ENCODE results near the gene UPK3BL2.
"Not testable (repeated sequence)": the region's sequence is repeated elsewhere in the genome, so short reads cannot be mapped to it uniquely, and the experiment has no call there.

The UPK3BL2 gene, protein sequence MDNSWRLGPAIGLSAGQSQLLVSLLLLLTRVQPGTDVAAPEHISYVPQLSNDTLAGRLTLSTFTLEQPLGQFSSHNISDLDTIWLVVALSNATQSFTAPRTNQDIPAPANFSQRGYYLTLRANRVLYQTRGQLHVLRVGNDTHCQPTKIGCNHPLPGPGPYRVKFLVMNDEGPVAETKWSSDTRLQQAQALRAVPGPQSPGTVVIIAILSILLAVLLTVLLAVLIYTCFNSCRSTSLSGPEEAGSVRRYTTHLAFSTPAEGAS

DNA sequence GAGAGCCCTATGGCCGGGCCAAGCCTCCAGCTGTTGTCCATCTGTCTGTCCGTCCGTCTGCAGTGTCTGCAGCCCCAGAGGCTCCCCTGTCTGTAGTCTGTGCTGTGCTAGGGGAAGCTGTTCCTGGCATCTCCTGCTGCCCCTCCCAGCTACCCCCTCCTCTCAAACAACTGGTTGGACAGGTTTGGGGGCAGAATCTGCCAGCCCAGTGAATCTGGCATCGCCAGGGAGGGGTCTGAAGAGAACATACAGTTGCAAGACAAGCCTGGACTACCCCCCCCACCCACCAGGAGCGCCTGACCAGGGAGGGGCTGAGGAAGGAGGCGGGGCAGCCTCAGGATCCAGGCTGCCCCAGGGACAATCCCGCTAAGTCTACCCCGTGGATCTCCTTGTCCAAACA is at the start of gene UPK3BL2:
Gene UPK3BL2 (minus strand): TSS at position 101 of the 400 bp plus-strand sequence. CDS start 60 bp downstream, at position 41.
- not testable (repeated sequence) for DNase-seq

DNA sequence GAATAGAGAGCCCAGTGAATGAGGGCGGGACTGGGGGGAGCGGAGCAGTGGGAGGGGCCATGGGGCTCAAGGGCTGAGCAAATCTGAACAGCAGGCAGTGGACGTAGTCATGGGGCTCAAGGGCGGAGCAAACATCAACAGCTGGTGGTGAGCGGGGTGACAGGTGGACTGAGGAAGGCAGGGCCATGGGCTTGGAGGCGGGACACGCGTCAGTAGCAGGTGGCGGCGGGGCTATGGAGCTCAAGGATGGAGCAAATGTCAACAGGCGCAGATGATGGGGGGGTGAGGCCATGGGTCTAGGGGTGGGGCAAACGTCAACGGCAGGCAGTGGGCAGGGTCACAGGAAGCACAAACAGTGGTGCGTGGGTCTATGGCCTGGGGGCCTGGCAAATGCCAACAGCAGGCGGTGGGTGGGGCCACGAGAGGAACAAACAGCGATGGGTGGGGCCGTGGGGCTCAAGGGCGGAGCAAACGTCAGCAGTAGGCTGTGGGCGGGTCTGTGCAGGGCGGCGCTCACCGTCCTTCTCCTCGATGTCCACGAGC is 49.1 kb upstream of the UPK3BL2 start:
- DNase-seq, result not testable (repeated sequence)

DNA sequence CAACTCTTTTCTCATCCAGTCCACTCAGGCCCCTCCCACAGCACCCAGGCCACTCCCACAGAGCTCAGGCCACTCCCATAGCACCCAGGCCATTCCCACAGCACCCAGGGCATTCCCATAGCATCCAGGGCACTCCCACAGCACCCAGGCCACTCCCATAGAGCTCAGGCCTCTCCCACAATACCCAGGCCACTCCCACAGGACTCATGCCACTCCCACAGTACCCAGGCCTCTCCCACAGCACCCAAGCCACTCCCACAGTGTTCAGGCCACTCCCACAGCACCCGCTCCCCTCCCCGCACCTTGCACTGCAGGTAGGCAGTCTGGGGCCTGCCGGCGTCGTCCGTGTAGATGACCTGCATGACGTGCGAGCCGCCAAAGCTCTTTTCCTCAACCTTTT is 46.4 kb upstream of the UPK3BL2 start:
- not testable (repeated sequence) for DNase-seq

DNA sequence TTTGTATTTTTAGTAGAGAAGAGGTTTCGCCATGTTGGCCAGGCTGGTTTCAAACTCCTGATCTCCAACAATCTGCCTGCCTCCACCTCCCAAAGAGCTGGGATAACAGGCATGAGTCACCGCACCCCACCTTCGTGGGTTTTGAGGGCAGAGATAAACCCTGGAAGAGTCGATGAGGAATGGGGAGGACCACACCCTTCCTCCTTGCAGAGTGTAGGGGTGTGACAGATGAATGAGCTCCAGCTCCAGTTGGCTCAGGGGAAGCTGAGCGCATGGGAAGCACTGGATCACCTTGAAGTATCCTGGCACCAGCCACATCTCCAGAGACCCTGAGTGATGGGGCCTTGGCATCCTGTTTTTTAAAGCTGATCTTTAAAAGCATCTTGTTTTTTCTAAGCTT is 40.0 kb upstream of the UPK3BL2 start:
- DNase-seq, result not testable (repeated sequence)

DNA sequence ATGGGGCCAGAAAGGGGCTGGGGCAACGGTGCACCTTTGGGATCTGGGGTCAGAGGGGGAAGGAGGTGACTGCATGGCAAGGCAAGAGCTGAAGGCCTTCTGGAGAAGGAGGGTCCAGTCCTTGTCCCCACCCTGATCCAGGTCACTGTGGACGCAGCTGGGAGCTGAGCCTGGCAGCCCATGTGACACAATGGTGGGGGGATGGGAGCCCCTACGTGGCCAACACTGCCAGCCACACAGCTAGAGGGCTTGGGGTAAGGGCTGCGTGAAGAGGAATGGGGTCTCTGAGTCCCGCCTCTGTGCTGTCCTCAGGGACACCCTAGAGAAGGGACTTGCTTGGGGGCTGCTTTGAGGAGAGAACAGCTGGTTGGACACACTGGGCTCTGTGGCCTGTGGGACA is 38.2 kb upstream of the UPK3BL2 start:
- DNase-seq, result not testable (repeated sequence)

DNA sequence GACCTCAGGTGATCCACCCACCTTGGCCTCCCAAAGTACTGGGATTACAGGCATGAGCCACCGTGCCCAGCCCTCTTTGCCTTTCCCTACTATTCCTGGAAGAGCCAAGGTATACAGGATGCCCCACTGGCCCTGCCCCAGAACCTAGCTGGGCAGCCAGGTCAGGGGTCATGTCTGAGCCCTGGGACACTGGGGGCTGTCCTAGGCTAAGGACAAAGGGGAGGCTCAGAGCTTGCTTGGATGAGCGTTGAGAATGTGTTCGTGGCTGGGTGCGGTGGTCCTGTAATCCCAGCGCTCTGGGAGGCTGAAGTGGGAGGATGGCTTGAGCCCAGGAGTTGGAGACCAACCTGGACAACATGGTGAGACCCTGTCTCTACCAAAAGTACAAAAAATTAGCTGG is 35.0 kb upstream of the UPK3BL2 start:
- not testable (repeated sequence) for DNase-seq

DNA sequence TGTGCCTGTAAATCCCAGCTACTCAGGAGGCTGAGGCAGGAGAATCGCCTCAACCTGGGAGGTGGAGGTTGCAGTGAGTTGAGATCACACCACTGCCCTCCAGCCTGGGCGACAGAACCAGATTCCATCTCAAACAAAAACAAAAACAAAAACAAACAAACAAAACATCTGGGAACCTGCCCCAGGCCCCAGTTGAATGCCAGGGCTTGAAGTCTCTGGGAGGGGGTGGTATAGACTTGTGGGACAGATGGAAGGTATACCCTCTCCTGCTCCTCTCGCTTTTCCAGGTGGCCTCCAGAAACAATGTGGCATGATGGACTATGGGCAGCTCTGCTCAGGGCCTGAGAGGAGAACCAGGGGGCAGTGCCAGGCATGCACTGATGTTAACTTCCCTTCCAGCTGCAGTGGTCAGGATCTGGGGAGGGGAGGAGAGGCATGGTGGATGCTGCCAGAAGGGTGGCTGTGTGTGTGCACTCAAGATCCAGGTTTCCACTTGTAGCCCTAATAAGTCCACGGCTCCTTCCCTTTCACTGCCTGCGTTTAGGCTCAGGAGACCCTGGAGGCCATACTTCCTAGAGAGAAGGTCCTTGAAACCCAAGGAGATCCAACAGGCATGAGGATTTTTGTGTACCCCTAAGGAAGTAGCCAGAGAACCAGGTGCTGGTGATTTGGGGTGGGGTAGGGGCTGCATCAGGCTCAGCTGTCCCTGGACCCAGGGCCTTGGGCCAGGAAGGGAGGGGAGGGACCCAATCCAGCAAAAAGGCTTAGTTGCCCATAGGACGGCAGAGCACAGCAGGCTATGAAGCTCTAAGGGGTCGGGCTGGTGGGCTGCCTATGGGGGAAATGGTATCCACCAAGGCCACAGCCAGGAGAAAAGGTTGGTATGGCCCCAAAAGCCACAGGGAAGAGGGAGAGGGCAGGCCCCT is 34.1 kb upstream of the UPK3BL2 start:
- not testable (repeated sequence) for DNase-seq

DNA sequence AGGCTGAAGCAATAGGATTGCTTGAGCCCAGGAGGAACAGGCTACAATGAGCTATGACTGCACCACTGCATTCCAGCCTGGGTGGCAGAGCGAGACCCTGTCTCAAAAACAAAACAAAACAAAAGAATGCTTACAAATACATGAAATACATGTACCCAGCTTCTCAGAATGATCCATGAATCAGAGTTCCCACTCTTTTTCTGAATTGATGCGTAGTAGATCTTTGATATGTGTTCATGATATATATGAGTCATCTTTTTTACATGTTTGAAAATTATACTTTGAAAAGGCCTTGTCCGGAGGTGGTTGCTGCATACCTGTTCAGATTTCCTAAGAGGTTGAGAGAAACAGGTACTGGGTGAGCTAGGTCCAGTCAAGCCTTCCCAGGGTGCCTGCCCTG is 32.9 kb upstream of the UPK3BL2 start:
- DNase-seq, result not testable (repeated sequence)

DNA sequence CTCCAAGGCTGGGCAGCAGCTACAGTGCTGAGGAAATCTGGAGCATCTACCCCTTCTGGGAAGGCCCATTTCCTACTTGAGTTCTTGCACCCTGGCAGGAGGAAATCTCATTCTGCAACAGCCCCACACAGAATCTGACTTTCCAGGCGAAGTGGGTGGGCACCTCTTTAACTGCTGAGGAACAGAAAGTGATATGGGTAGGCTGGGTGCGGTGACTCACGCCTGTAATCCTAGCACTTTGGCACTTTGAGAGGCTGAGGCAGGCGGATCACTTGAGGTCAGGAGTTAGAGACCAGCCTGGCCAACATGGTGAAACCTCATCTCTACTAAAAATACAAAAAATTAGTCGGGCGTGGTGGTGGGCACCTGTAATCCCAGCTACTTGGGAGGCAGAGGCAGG is 31.1 kb upstream of the UPK3BL2 start:
- DNase-seq, result not testable (repeated sequence)

DNA sequence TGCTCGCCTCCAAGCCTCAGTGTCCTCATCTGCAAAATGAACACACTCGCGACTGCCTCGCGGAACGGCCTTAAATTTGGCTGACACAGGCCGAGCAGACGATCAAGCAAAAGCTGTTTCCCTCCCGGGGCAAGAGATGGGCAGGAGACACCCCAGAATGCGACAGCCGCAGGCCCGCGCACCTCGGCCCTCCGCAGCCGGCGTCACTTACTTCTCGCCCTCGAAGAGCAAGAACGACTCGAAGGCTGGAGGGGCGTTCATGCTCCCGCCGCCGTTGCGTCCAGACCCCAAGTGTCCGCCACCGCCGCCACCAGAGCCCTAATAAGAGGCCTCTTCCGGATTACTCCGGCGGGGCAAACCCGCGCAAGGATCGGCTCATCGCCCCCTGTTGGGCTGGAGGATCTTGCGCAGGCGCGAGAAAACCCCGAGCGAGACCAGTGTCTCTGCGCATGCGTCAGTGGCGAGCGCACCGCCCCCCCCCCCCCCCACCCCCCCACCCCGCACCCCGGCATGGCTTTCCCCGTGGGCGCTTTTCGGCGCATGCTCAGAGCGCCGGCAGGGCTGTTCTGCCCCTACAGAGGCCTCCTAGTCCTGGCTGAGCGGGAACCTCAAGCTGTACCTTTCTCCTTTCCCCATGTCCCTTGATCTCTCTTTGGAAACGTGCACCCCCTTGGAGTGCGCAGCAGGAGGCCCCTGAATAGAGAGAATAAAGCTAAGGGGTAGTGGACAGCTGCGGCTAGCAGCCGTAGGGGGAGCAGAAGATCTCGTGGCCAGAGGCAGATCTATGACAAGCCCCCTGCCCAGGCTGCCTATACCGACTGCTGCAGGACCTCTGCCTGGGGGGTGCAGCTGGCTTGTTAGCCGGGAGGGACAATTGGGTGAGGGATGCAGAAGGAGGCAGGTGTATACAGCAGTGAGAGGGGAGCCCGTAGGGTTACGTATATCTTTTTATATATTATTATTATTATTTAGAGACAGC is 29.1 kb upstream of the UPK3BL2 start, which contains the start of gene POLR2J3:
Gene POLR2J3 (minus strand): TSS at position 323 of the 979 bp plus-strand sequence. CDS start 62 bp downstream, at position 261.
- DNase-seq, result not testable (repeated sequence)

DNA sequence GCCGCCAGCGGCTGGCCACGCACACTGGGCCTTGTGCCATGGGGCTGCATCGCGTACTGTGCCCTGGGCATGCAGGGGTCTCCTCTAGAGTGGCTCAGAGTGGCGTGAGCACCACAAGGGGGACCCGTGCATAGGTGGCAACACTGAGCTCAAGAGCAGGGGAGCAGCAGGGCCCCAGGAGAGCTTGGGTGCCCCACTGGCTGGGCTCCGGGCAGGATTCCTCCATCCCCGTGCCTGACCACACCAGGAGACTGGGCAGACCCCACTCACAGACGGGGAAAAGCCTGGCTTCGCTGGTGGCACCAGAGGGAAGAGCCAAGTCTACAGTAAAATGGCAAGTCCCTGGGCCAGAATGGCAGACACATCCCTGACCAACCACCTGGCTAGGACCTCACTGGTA is 25.1 kb upstream of the UPK3BL2 start:
- not testable (repeated sequence) for DNase-seq

DNA sequence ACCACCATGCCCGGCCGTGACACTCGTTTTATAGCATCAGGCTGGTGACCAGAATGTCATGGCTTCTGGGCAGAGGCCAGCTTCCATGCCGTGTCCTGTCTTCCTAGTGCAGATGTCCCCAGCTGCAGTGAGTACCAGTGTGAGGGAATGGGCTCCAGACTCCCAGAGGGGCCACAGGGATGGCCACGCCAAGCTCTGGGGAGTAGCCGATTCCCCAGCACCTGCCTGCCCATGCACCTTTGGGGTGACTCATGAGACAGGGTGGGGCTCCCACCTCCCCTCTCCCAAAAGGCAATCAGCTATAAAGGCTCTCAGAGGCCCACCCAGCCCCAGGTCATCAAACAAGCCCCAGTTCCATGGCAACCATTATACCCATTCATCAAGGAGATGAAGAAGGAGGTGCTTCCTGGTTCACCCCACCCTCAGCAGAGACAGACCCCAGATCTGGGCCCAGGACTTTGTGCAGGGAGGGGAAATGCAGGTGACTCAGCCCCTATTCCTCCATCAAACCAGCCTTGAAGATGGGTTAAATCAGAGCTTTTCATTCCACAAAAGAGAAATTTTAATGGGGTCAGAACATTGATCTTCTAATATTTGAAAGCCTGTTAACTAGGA is 7.4 kb upstream of the UPK3BL2 start, which contains the start of gene SPDYE2:
Gene SPDYE2 (plus strand): TSS at position 419 of the 615 bp plus-strand sequence. CDS start 2,030 bp downstream, outside the sequence.
- DNase-seq, result not testable (repeated sequence)

DNA sequence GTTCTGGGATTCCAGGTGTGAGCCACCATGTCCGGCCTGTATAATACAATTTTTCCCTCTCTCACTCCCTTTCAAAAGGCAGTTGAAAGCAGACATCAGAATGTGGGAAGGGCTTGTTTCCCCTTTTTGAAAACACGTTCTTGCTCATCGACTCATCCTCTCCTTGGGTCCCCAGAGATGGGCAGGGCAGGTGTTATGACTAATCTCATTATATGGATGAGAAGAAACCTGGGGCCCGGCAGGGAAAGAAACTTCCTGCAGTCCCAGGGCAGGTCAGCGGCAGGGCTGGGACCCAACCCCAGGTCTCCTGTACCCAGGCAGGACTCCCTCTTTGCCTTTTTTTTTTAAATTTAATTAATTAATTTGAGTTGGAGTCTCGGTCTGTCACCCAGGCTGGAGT is 2.9 kb upstream of the UPK3BL2 start:
- DNase-seq, result not testable (repeated sequence)

DNA sequence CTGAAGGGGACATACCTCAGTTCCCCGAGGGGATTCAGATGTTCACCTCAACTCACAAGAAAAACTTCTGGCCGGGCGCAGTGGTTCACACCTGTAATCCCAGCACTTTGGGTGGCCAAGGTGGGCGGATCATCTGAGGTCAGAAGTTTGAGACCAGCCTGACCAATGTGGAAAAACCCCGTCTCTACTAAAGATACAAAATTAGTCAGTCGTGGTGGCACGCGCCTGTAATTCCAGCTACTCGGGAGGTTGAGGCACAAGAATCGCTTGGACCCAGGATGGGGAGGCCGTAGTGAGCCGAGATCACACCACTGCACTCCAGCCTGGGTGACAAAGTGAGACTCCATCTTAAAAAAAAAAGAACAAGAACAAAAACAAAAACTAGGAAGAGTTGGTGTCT is 1.8 kb upstream of the UPK3BL2 start:
- not testable (repeated sequence) for DNase-seq

DNA sequence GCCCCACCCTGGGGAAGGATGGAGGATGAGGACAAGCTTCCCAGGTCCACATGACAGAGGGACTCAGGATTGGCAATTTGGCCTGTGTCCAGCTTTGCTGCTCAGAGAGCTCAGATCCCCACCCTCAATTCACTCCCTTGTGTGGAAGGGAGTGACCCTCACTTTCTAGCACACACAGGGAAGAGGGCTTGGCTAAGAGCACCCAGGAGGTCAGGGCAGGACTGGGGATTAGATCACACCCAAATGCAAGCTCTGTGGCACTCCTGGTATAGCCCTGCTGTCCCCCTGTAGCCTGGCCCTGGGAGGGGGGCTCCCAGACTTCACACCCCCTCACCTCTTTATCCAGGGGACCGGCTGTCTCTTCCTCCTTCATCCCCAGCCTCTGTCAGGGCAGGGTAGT is 876 bp upstream of the UPK3BL2 start:
- not testable (repeated sequence) for DNase-seq

DNA sequence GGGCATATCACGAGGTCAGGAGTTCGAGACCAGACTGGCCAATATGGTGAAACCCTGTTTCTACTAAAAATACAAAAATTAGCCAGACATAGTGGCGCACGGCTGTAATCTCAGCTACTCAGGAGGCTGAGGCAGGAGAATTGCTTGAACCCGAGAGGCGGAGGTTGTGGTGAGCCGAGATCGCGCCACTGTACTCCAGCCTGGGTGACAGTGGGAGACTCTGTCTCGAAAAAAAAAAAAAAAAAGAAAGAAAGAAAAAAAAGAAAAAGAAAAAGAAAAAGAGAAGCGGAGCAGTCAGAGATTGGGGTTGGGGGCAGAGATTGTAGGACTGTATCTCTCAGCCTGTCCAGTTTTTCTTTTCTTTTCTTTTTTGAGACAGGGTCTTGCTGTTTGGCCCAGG is 725 bp downstream of the UPK3BL2 start:
- not testable (repeated sequence) for DNase-seq

DNA sequence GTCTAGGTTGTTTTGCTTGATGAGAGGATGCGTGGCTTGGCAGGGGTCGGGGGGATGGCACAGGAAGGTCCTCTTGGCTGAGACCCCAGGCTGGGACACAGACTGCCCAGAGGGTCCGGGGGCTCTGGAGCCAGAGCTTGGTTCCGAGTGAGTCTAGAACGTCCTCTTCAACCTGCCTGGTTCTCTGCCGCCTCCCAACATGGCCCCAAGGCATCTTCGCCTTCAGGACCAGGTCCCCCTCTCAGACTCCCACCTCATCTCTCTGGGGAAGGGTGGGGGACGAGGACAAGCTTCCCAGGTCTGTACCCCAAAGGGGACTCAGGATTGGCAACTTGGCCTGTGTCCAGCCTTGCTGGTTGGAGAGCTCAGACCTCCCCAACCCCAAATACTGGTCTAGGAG is 1.4 kb downstream of the UPK3BL2 start:
- DNase-seq, result not testable (repeated sequence)

DNA sequence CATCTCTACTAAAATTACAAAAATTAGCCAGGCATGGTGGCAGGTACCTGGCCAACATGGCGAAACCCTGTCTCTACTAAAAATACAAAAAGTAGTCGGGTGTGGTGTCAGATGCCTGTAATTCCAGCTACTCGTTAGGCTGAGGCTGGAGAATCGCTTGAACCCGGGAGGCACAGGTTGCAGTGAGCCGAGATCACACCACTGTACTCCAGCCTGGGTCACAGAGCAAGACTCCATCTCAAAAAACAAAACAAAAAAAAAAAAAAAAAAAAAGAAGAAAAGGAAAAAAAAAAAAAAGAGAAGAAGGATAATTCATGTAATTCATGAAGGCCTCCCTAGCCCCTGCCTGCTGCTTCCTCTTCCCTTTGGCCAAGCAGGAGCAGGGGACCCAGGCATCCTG is 2.9 kb downstream of the UPK3BL2 start:
- not testable (repeated sequence) for DNase-seq

DNA sequence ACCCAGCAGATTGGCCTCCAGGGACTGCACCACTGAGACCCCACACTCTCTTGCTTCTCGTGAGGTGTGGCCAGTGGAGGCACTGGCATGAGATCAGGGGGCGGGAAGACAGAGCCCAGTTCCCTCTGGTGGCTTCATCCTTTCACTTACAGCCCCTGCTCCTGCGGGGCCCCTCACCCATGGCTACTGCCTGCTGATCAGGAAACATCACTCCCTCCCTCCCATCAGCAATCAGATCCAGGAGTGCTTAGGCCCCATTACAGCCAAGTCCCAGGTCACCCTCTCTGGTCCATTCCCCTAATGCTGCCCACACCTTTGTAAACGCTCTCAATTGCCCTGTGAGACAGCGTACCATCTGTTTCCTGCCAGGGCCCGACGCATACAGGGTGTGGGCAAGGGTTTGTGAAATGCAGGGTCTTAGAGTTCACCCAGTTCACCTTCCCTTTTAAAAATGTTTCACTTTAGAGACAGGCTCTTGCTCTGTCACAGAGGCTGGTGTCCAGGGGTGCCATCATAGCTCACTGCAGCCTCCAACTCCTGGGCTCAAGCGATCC is 8.4 kb downstream of the UPK3BL2 start:
- DNase-seq, result not testable (repeated sequence)

DNA sequence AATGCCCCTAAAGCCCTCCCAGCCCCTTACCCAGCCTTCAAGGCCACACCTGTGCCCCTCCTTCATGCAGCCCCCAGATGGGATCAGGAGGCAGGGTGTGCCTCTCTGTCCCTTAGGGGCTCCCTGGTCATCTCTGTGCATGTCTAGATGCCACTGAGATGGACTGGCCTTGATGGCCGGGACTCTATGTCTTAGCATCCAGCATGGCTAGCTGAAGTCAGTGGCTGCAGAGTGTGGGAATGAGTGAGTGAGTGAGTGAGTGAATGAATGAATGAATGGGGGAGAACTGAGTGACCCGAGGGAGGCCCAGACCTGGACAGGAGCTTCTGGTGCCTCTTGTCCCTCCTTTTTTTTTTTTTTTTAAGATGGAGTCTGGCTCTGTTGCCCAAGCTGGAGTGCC is 11.4 kb downstream of the UPK3BL2 start:
- DNase-seq, result not testable (repeated sequence)

DNA sequence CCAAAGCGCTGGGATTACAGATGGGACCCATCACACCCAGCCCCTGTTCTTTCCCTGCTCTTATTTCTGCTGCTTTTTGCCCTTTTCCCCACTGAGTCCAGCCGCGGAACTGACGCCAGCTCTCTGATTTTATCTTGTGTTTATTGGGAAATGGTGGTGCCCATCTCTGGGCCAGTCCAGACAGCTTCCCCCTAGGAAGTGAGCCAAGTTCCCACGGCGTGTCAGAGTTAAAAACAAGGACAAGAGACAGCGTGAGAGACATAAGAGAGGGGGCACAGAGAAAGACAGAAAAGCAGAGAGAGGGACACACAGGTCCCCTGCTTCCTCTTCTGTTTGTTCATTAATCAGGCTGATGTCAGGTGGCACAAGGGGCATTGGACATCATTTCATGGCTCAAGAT is 11.9 kb downstream of the UPK3BL2 start:
- not testable (repeated sequence) for DNase-seq
